HUES6 (cell line): ENCODE results near the gene PFN1.

Experiments
- H3K27ac ChIP-seq: 2 replicates; pipeline ENCODE4 v1.7.0; 2013; ENCODE audit warnings: low read depth, mild to moderate bottlenecking, low read length, inconsistent platforms
- H3K27me3 ChIP-seq: 2 replicates; pipeline ENCODE4 v1.6.1; 2013; ENCODE audit warnings: low read length; ENCODE audit not compliant: control insufficient read depth, insufficient read depth
- H3K36me3 ChIP-seq: 2 replicates; pipeline ENCODE4 v1.6.1; 2013; ENCODE audit warnings: low read length; ENCODE audit not compliant: control insufficient read depth, insufficient read depth
- H3K4me1 ChIP-seq: 2 replicates; pipeline ENCODE4 v1.6.1; 2013; ENCODE audit warnings: low read length; ENCODE audit not compliant: control insufficient read depth, insufficient read depth
- H3K4me3 ChIP-seq: 2 replicates; pipeline ENCODE4 v1.5.1; 2013; ENCODE audit warnings: low read depth, low read length
- H3K9ac ChIP-seq: one replicate; pipeline ENCODE4 v1.6.1; 2013; ENCODE audit warnings: mild to moderate bottlenecking, low read length
- H3K9me3 ChIP-seq: 2 replicates; pipeline ENCODE4 v1.6.1; 2013; ENCODE audit warnings: low read depth, low read length; ENCODE audit not compliant: control insufficient read depth, insufficient read depth

Gene PFN1

GRCh38 chr17:4942760-4943508, 5.4 kb downstream of the PFN1 start:
- H3K4me3 ChIP-seq = no peak overlapping the region

GRCh38 chr17:4941319-4941610, 7.1 kb downstream of the PFN1 start:
- H3K4me1 ChIP-seq = peaks cover 27% of the 10 kb centered on the region
- H3K27ac ChIP-seq = no peak overlapping the region
- no peaks in the 10 kb centered on the region for H3K9me3 ChIP-seq
- peak overlapping the region; percentile 97 for H3K9ac ChIP-seq
- no peaks in the 10 kb centered on the region for H3K27me3 ChIP-seq
- H3K4me3 ChIP-seq = peak overlapping the region; percentile 94
- H3K36me3 ChIP-seq = peaks cover 64% of the 10 kb centered on the region

More at GRCh38 chr17:4942760-4943508, 5.4 kb downstream of the PFN1 start:
- Histone ChIP-seq H3K9me3 (no peaks in the 10 kb centered on the region), H3K36me3 (peaks cover 62% of the 10 kb centered on the region), H3K27ac (no peak overlapping the region), H3K4me1 (peaks cover 33% of the 10 kb centered on the region), H3K9ac (no peak overlapping the region), H3K27me3 (no peaks in the 10 kb centered on the region)

GRCh38 chr17:4940555-4941318, 7.6 kb downstream of the PFN1 start:
- Histone ChIP-seq H3K4me3 (peak overlapping the region; percentile 94), H3K27me3 (no peaks in the 10 kb centered on the region), H3K9ac (peak overlapping the region; percentile 97), H3K36me3 (peaks cover 62% of the 10 kb centered on the region), H3K9me3 (no peaks in the 10 kb centered on the region), H3K27ac (peak overlapping the region; percentile 96), H3K4me1 (peaks cover 23% of the 10 kb centered on the region)

- Histone ChIP-seq H3K9me3 (no peaks in the 10 kb centered on the region), H3K27ac (peak within 1 kb of the TSS; percentile 96), H3K9ac (peak within 1 kb of the TSS; percentile 97), H3K36me3 (peaks cover 57% of the 10 kb centered on the region), H3K4me1 (peaks cover 15% of the 10 kb centered on the region), H3K4me3 (peak within 1 kb of the TSS; percentile 94), H3K27me3 (no peaks in the 10 kb centered on the region)
These were observed 8.4 kb downstream of the PFN1 start, which contains the start of the genes RNF167 and SLC25A11 for GRCh38 chr17:4939796-4940554. RNF167 (plus strand) TSS chr17:4940268; CDS start chr17:4940910, 642 bp downstream. SLC25A11 (minus strand) TSS chr17:4940046; CDS start chr17:4939910, 136 bp downstream.

- peaks cover 52% of the 10 kb centered on the region for H3K36me3 ChIP-seq
- peak overlapping the region; percentile 96 for H3K27ac ChIP-seq
- H3K27me3 ChIP-seq = no peaks in the 10 kb centered on the region
- H3K9me3 ChIP-seq = no peaks in the 10 kb centered on the region
- peak overlapping the region; percentile 97 for H3K9ac ChIP-seq
- H3K4me3 ChIP-seq = peak overlapping the region; percentile 94
- H3K4me1 ChIP-seq = peaks cover 11% of the 10 kb centered on the region
These were observed 8.9 kb downstream of the PFN1 start for GRCh38 chr17:4939546-4939795.

- Histone ChIP-seq H3K27ac (peak overlapping the region; percentile 96), H3K4me3 (peak overlapping the region; percentile 94), H3K9ac (peak overlapping the region; percentile 97), H3K27me3 (no peaks in the 10 kb centered on the region), H3K36me3 (peaks cover 46% of the 10 kb centered on the region), H3K9me3 (no peaks in the 10 kb centered on the region), H3K4me1 (peaks cover 12% of the 10 kb centered on the region)
These were observed 9.4 kb downstream of the PFN1 start for GRCh38 chr17:4938688-4939545.

- Histone ChIP-seq H3K9ac (peak overlapping the region; percentile 97), H3K27ac (no peak overlapping the region), H3K4me3 (no peak overlapping the region), H3K27me3 (no peaks in the 10 kb centered on the region), H3K4me1 (peaks cover 13% of the 10 kb centered on the region), H3K9me3 (no peaks in the 10 kb centered on the region), H3K36me3 (peaks cover 38% of the 10 kb centered on the region)
These were observed 10.2 kb downstream of the PFN1 start for GRCh38 chr17:4938069-4938491.

GRCh38 chr17:4937553-4937952, 10.8 kb downstream of the PFN1 start:
- no peak overlapping the region for H3K27ac ChIP-seq
- peaks cover 13% of the 10 kb centered on the region for H3K4me1 ChIP-seq
- H3K9me3 ChIP-seq = no peaks in the 10 kb centered on the region
- no peak overlapping the region for H3K9ac ChIP-seq
- H3K4me3 ChIP-seq = no peak overlapping the region
- no peaks in the 10 kb centered on the region for H3K27me3 ChIP-seq
- peaks cover 37% of the 10 kb centered on the region for H3K36me3 ChIP-seq

- H3K27ac ChIP-seq = no peak overlapping the region
- peaks cover 35% of the 10 kb centered on the region for H3K36me3 ChIP-seq
- no peak overlapping the region for H3K9ac ChIP-seq
- H3K4me3 ChIP-seq = no peak overlapping the region
- peaks cover 13% of the 10 kb centered on the region for H3K4me1 ChIP-seq
- no peaks in the 10 kb centered on the region for H3K27me3 ChIP-seq
- H3K9me3 ChIP-seq = no peaks in the 10 kb centered on the region
These were observed 11.9 kb downstream of the PFN1 start for GRCh38 chr17:4936436-4936835.

GRCh38 chr17:4935650-4936049, 12.7 kb downstream of the PFN1 start:
- H3K4me1 ChIP-seq = peaks cover 10% of the 10 kb centered on the region
- no peaks in the 10 kb centered on the region for H3K27me3 ChIP-seq
- H3K27ac ChIP-seq = no peak overlapping the region
- no peaks in the 10 kb centered on the region for H3K9me3 ChIP-seq
- no peak overlapping the region for H3K4me3 ChIP-seq
- peaks cover 41% of the 10 kb centered on the region for H3K36me3 ChIP-seq
- no peak overlapping the region for H3K9ac ChIP-seq
